HG03442 (cell line): Measurements from ENCODE around the gene AGMAT.
A peak's percentile ranks its signal among the peaks of the same experiment; 100 is the strongest.

ENCODE experiments used
- ATAC-seq: cut with Tn5 transposase; IDR thresholded peaks from one replicate; pipeline ENCODE4 v1.9.1; 2021; ENCODE audit warnings: mild to moderate bottlenecking, moderate library complexity; ENCODE audit not compliant: unreplicated experiment

AGMAT gene

DNA sequence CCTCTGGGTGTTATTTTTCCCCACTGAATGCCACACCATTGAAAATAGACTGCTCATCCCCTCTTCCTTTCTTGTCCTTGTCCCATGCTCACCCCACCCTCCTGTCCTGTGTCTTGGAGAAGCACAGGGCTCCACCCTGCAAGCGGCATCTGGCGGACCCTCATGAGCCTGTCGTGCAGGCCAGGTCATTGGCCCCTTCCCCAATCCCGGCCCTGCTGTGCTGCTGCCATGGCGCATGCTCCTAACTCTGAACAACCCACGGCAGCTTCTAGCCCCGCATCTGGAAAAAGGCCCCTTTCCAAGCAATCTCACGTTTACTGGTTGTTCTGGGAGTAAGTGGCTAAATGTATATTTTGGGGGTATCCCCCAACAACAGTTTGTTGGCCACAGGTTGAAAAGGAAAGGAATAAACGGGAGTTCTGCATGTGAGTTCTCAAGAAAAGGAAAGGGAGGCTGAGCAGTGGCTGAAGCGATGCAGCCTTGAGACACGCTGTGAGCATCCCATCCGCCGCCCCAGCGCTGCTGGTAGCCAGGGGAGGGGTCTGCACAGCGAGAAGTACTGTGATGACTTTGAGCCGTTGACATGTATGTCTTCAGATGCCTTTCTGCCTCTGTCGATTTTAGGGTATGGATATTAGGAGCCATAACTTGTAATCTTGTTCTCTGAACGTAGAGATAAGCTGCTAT, 16.3 kb downstream of the AGMAT start:
- ATAC-seq: no peak

GRCh38 chr1:15559189-15559810, 25.6 kb downstream of the AGMAT start:
- ATAC-seq: no peak

GRCh38 chr1:15558516-15558915, 26.3 kb downstream of the AGMAT start:
- ATAC-seq: no peak

DNA sequence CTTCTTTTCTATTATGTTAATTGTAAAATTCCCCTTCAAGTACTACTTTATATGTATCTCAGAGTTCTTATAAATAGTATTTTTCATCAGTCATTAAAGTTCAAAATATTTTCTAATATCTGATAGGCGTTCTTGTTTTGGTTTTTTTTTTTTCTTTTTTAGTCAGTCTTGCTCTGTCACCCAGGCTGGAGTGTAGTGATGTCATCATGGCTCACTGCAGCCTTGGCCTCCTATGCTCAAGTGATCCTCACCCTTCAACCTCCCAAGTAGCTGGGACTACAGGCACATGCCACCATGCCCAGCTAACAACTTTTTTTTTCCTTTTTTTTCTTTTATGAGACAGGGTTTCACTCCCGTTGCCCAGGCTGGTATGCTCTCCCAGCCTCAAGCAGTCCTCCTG, 27.3 kb downstream of the AGMAT start:
- ATAC-seq: no peak

DNA sequence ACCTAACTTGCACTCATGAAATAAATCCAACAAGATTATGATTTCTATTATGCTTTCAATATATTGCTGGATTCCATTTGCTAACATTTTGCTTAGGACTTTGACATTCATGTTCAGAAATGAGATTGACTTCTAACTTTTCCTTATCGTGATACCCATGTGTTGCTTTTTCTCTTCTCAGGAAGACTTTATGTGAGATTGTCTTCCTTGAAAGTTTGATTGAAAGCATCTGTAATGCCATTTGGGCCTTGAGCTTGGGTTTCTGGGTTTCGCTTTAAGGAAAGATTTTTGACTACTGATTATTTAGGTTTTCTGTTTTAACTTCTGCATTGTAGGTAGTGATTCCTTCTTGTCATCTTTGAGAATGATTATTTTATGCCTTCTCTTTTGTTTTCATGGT, 27.8 kb downstream of the AGMAT start:
- no peak for ATAC-seq

DNA sequence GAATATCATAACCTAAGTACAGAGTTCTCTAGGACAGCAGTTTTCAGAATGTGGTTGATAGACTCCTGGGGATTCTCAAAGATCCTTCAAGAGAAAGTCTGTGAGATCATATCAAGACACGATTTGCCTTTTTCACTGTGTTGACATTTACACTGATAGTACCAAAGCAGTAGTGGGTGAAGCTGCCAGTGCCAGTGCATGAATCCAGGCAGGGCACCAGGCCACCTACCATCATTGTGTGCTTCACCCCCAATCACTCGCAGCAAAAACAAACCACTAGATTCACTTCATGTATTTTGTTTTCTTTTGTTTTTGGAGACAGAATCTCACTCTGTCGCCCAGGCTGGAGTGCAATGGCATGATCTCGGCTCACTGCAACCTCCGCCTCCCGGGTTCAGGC, 34.3 kb downstream of the AGMAT start:
- no peak for ATAC-seq

GRCh38 chr1:15546641-15547040, 38.2 kb downstream of the AGMAT start:
- ATAC-seq: no peak

DNA sequence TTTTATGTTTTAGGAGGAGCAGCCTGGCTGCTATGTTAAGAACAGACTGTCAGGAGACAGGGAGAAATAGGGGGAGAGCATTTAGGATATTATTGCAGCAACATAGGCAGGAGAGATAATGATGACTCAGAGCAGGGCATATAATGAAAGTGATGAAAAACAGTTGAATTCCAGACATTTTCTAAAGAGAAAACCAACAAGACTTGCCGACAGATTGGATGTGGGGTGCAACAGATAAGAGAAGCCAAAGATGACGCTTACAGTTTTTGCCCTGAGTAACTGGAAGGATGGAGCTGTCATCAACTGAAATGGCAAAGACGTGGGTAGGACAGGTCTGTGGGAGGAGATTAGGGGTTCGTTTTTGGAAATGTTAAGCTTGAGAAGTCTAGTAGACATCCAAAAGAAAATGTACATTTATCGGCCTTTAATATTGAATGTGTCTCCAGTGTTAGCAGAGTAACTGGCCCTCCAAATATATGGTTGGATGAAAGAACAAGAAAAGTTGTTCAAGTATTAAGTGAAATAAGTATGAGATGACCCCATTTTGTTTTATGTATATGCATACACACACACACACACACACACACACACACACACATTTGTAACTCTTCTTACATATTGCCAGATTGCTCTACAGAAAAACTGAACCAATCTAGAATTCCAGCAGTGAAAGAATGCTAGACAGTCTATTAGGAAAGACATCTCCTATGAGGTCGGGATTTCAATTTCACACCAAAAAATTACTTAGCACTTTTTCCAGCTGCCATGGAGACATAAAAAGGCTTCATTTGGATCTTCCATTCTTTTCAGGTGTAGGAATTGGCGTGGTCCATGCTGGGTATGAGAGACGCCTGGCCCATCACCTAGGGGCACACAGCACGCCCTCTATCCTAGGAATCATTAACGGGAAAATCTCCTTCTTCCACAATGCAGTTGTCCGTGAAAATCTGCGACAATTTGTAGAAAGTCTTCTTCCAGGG, 41.0 kb downstream of the AGMAT start:
- ATAC-seq: no peak

GRCh38 chr1:15543251-15543588, 41.6 kb downstream of the AGMAT start:
- ATAC-seq: no peak

GRCh38 chr1:15542388-15543250, 42.2 kb downstream of the AGMAT start:
- no peak for ATAC-seq

GRCh38 chr1:15541231-15541792, 43.5 kb downstream of the AGMAT start:
- ATAC-seq: no peak

GRCh38 chr1:15540186-15540585, 44.7 kb downstream of the AGMAT start:
- no peak for ATAC-seq

DNA sequence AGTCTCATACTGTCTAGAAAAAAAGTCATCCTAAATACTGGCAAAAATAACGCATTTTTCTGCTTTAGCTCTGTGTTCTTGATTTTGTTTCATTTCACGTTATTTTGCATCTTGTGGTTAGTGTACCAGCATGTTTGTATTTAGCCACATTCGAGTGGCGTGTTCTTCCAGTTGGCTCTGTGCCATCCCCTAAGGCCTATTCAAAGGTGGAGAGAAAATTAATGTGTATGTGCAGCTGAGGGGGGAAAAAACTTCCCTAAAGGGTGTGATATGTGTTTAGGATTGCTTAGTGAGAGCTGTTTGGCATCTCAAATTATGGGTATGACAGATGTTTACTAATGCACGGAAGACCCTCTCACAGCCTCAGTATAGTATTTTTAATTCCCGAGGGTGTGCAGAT, 46.1 kb downstream of the AGMAT start:
- no peak for ATAC-seq

- no peak for ATAC-seq
Measured at GRCh38 chr1:15531682-15532081, 53.2 kb downstream of the AGMAT start.

- no peak for ATAC-seq
Measured at GRCh38 chr1:15531003-15531402, 53.8 kb downstream of the AGMAT start.

DNA sequence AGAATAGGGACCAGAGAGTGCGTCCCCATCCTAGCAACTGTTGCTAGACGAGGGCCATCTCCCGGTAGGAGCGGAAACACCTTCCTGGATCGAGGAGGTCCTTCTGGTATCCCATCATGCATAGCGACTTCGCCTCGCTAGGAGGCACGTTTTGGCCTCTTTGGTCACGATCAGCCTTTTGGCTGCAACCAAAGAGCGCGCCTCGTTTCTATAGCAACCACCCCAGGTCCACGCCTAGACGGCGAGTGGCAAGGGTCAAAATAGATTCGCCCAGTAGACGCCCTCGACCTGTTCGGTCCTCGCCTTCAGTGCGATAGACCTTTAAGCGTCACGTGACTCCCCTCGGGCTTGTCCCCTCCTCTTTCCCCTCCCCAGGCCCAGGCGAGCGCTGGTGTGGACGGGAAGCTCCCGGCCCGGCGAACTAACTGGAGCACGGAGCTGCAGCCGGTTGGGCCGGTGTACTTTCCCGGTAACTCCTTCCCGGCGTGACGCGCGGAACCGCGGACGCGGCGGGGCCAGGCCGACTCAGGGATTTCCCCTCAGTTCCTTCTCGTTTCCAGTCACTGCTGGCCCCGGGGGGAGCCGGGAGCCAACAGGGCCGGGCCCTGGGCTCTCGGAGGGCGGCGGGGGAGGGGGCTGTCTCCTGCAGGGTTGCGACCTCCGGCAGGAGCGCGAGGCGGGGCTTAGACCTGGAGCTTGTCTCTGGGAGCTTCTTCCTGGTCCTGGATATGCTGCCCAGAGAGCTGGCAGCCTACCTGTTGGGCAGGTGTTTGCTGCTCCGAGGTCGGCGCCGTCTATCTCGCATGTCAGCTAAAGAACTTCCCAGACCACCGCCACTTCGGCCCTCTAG, 58.1 kb downstream of the AGMAT start, which contains the start of gene DNAJC16:
DNAJC16 (plus strand) TSS at position 359 of the 850 bp plus-strand sequence. CDS start 2,258 bp downstream, outside the sequence.
- ATAC-seq: peak; percentile 56

GRCh38 chr1:15526021-15526489, 58.8 kb downstream of the AGMAT start:
- no peak for ATAC-seq

- ATAC-seq: peak; percentile 32
Measured at GRCh38 chr1:15525050-15526020, 59.5 kb downstream of the AGMAT start.
